WTC11 (cell line): ENCODE results near the gene LRP11. TPM values are rescaled to one million over a fixed set of nuclear protein-coding genes. Genes with fewer than 3 reads are reported as not detected.

Source experiments
- ATAC-seq: fragments of 200-7000 bp; cut with Tn5 transposase; 2 replicates; pipeline ENCODE4 v1.10.0; 2021; ENCODE audit warnings: mild to moderate bottlenecking, moderate library complexity
- CTCF ChIA-PET: fragments of 300-600 bp; sonication (Branson Sonifier 250); formaldehyde crosslinking; loops from one replicate; lab custom pipeline; 2021; ENCODE audit warnings: antibody characterized with exemption; lab: Charles Lee
- POLR2A ChIA-PET: fragments of 350-600 bp; sonication (Branson Sonifier 250); formaldehyde crosslinking; loops from one replicate; lab custom pipeline; 2021; ENCODE audit warnings: antibody characterized with exemption; lab: Charles Lee
- DNase-seq: peaks from one replicate; pipeline ENCODE4 v3.0.0; 2021; ENCODE audit warnings: low spot score
- H3K27ac Mint-ChIP-seq: 2 replicates; pipeline ENCODE4 v1.8.0; 2021; ENCODE audit warnings: mixed read lengths
- H3K27me3 Mint-ChIP-seq: 2 replicates; pipeline ENCODE4 v1.8.0; 2021; ENCODE audit warnings: low read depth, mild to moderate bottlenecking, moderate library complexity, mixed read lengths
- H3K36me3 Mint-ChIP-seq: 2 replicates; pipeline ENCODE4 v1.8.0; 2021; ENCODE audit warnings: mixed read lengths
- H3K4me1 Mint-ChIP-seq: 2 replicates; pipeline ENCODE4 v1.8.0; 2022; ENCODE audit warnings: mixed read lengths
- H3K4me3 Mint-ChIP-seq: 2 replicates; pipeline ENCODE4 v1.8.0; 2021; ENCODE audit warnings: mild to moderate bottlenecking, moderate library complexity, mixed read lengths
- H3K9me3 Mint-ChIP-seq: 2 replicates; pipeline ENCODE4 v1.8.0; 2021; ENCODE audit warnings: mixed read lengths
- CREM ChIP-seq: sonication (generic); formaldehyde crosslinking; IDR thresholded peaks from 2 replicates; pipeline ENCODE4 v1.8.1; 2022; ENCODE audit warnings: mild to moderate bottlenecking, missing genetic modification reagents, moderate library complexity
- ESRRA ChIP-seq: sonication (generic); formaldehyde crosslinking; IDR thresholded peaks from 2 replicates; pipeline ENCODE4 v1.8.1; 2022; ENCODE audit warnings: mild to moderate bottlenecking, missing genetic modification reagents, borderline replicate concordance
- GABPB1 ChIP-seq: sonication (generic); formaldehyde crosslinking; IDR thresholded peaks from 2 replicates; pipeline ENCODE4 v1.8.1; 2023; ENCODE audit warnings: mild to moderate bottlenecking, missing genetic modification reagents
- GTF2I ChIP-seq: fragments of 250-450 bp; sonication (Bioruptor Pico); conservative IDR thresholded peaks from 2 replicates; pipeline ENCODE4 v1.4.0; 2021; ENCODE audit warnings: mild to moderate bottlenecking
- JAZF1 ChIP-seq: fragments of 250-450 bp; sonication (Bioruptor Pico); IDR thresholded peaks from 2 replicates; pipeline ENCODE4 v1.9.0; 2021; ENCODE audit warnings: moderate library complexity, mild to moderate bottlenecking, inconsistent platforms
- NFATC4 ChIP-seq: fragments of 250-450 bp; sonication (Bioruptor Pico); IDR thresholded peaks from 2 replicates; pipeline ENCODE4 v1.9.0; 2021; ENCODE audit warnings: mild to moderate bottlenecking
- OVOL2 ChIP-seq: fragments of 250-450 bp; sonication (Bioruptor Pico); IDR thresholded peaks from 2 replicates; pipeline ENCODE4 v1.9.0; 2021; ENCODE audit warnings: mild to moderate bottlenecking, borderline replicate concordance
- RELA ChIP-seq: sonication (generic); formaldehyde crosslinking; IDR thresholded peaks from 2 replicates; pipeline ENCODE4 v1.8.1; 2022; ENCODE audit warnings: missing genetic modification reagents, mild to moderate bottlenecking, borderline replicate concordance
- RORB ChIP-seq: fragments of 250-450 bp; sonication (Bioruptor Pico); IDR thresholded peaks from 2 replicates; pipeline ENCODE4 v1.9.0; 2021; ENCODE audit warnings: mild to moderate bottlenecking
- SMAD3 ChIP-seq: sonication (generic); formaldehyde crosslinking; IDR thresholded peaks from 2 replicates; pipeline ENCODE4 v1.8.0; 2022; ENCODE audit warnings: missing genetic modification reagents, mild to moderate bottlenecking, borderline replicate concordance
- SOX15 ChIP-seq: fragments of 250-450 bp; sonication (Bioruptor Pico); IDR thresholded peaks from 2 replicates; pipeline ENCODE4 v1.9.0; 2021; ENCODE audit warnings: mild to moderate bottlenecking
- SP1 ChIP-seq: sonication (generic); formaldehyde crosslinking; conservative IDR thresholded peaks from 2 replicates; pipeline ENCODE4 v1.8.1; 2022; ENCODE audit warnings: missing genetic modification reagents
- ZNF416 ChIP-seq: fragments of 250-450 bp; sonication (Bioruptor Pico); IDR thresholded peaks from 2 replicates; pipeline ENCODE4 v1.9.0; 2021; ENCODE audit warnings: mild to moderate bottlenecking, inconsistent platforms
- ZNF671 ChIP-seq: fragments of 250-450 bp; sonication (Bioruptor Pico); IDR thresholded peaks from 2 replicates; pipeline ENCODE4 v1.8.0; 2021; ENCODE audit warnings: mild to moderate bottlenecking
- total RNA-seq: library from RNA; stranded (reverse); gene quantifications from 3 replicates; pipeline ENCODE4 v1.2.3, GENCODE V29; 2021
- TF ChIP-seq, protein P1 (sequence below): sonication (generic); formaldehyde crosslinking; IDR thresholded peaks from 2 replicates; pipeline ENCODE4 v1.8.0; 2022; ENCODE audit warnings: mild to moderate bottlenecking, missing genetic modification reagents
- TF ChIP-seq, protein P2 (sequence below): sonication (generic); formaldehyde crosslinking; IDR thresholded peaks from 2 replicates; pipeline ENCODE4 v1.8.1; 2023; ENCODE audit warnings: mild to moderate bottlenecking, missing genetic modification reagents, moderate library complexity
- TF ChIP-seq, protein P3 (sequence below): sonication (generic); formaldehyde crosslinking; IDR thresholded peaks from 2 replicates; pipeline ENCODE4 v1.8.0; 2022; ENCODE audit warnings: mild to moderate bottlenecking, missing genetic modification reagents
- TF ChIP-seq, protein P4 (sequence below): sonication (generic); formaldehyde crosslinking; IDR thresholded peaks from 2 replicates; pipeline ENCODE4 v1.8.1; 2023; ENCODE audit warnings: mild to moderate bottlenecking, missing genetic modification reagents, moderate library complexity
- TF ChIP-seq, protein P5 (sequence below): sonication (generic); formaldehyde crosslinking; IDR thresholded peaks from 2 replicates; pipeline ENCODE4 v1.8.0; 2022; ENCODE audit warnings: missing genetic modification reagents
- TF ChIP-seq, protein P6 (sequence below): fragments of 250-450 bp; sonication (Bioruptor Pico); IDR thresholded peaks from 2 replicates; pipeline ENCODE4 v1.8.0; 2021; ENCODE audit warnings: mild to moderate bottlenecking
- TF ChIP-seq, protein P7 (sequence below): sonication (generic); formaldehyde crosslinking; IDR thresholded peaks from 2 replicates; pipeline ENCODE4 v1.8.0; 2023; ENCODE audit warnings: missing genetic modification reagents, mild to moderate bottlenecking, borderline replicate concordance

Gene LRP11
- total RNA-seq, 1 experiment from 2014 or later: 19.8 TPM

DNA sequence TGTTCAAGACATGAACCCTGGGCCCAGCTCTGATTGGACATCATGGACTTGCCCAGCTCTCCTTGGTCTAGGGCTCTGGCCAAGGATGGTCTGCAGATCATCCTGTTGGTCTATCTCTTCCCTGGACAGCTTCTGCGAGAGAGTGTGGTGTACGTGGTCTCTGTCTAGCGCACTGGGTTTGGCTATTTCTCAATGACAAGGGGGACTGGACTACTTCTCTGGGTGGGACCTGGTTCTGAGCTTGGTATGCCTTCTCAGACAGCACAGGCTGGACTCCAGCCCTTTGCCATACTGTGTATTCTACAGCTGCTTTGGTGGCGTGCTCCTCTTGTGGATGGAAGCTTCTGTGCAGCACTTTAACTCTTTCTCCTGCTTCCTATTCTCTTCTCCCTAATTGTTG lies 42.2 kb upstream of the LRP11 start:
- Mint-ChIP-seq H3K27ac (no peak overlapping the region), H3K4me1 (no peaks in the 10 kb centered on the region), H3K36me3 (peaks cover 16% of the 10 kb centered on the region), H3K27me3 (peaks cover 22% of the 10 kb centered on the region), H3K4me3 (no peak overlapping the region), H3K9me3 (peaks cover 43% of the 10 kb centered on the region)
- TF ChIP-seq SP1 (CRISPR knock-in tag) (no peak), SMAD3 (CRISPR knock-in tag) (no peak), RELA (no peak), ZNF671 (no peak), GTF2I (no peak), ZNF416 (CRISPR knock-in tag) (no peak), OVOL2 (CRISPR knock-in tag) (no peak), SOX15 (no peak), RORB (CRISPR knock-in tag) (no peak)
- TF ChIP-seq, protein P1, sequence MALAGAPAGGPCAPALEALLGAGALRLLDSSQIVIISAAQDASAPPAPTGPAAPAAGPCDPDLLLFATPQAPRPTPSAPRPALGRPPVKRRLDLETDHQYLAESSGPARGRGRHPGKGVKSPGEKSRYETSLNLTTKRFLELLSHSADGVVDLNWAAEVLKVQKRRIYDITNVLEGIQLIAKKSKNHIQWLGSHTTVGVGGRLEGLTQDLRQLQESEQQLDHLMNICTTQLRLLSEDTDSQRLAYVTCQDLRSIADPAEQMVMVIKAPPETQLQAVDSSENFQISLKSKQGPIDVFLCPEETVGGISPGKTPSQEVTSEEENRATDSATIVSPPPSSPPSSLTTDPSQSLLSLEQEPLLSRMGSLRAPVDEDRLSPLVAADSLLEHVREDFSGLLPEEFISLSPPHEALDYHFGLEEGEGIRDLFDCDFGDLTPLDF (CRISPR knock-in tag): no peak
- TF ChIP-seq, protein P2, sequence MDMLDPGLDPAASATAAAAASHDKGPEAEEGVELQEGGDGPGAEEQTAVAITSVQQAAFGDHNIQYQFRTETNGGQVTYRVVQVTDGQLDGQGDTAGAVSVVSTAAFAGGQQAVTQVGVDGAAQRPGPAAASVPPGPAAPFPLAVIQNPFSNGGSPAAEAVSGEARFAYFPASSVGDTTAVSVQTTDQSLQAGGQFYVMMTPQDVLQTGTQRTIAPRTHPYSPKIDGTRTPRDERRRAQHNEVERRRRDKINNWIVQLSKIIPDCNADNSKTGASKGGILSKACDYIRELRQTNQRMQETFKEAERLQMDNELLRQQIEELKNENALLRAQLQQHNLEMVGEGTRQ: no peak
- TF ChIP-seq, protein P3, sequence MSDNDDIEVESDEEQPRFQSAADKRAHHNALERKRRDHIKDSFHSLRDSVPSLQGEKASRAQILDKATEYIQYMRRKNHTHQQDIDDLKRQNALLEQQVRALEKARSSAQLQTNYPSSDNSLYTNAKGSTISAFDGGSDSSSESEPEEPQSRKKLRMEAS (CRISPR knock-in tag): no peak
- TF ChIP-seq, protein P4, sequence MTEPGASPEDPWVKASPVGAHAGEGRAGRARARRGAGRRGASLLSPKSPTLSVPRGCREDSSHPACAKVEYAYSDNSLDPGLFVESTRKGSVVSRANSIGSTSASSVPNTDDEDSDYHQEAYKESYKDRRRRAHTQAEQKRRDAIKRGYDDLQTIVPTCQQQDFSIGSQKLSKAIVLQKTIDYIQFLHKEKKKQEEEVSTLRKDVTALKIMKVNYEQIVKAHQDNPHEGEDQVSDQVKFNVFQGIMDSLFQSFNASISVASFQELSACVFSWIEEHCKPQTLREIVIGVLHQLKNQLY (CRISPR knock-in tag): no peak
- TF ChIP-seq, protein P5, sequence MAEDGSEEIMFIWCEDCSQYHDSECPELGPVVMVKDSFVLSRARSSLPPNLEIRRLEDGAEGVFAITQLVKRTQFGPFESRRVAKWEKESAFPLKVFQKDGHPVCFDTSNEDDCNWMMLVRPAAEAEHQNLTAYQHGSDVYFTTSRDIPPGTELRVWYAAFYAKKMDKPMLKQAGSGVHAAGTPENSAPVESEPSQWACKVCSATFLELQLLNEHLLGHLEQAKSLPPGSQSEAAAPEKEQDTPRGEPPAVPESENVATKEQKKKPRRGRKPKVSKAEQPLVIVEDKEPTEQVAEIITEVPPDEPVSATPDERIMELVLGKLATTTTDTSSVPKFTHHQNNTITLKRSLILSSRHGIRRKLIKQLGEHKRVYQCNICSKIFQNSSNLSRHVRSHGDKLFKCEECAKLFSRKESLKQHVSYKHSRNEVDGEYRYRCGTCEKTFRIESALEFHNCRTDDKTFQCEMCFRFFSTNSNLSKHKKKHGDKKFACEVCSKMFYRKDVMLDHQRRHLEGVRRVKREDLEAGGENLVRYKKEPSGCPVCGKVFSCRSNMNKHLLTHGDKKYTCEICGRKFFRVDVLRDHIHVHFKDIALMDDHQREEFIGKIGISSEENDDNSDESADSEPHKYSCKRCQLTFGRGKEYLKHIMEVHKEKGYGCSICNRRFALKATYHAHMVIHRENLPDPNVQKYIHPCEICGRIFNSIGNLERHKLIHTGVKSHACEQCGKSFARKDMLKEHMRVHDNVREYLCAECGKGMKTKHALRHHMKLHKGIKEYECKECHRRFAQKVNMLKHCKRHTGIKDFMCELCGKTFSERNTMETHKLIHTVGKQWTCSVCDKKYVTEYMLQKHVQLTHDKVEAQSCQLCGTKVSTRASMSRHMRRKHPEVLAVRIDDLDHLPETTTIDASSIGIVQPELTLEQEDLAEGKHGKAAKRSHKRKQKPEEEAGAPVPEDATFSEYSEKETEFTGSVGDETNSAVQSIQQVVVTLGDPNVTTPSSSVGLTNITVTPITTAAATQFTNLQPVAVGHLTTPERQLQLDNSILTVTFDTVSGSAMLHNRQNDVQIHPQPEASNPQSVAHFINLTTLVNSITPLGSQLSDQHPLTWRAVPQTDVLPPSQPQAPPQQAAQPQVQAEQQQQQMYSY: no peak
- no peak for DNase-seq
- ChIA-PET POLR2A (no interaction called here), CTCF (interaction anchor here (1.2 to 3.2 kb wide), 2 partner anchors 66 to 165 kb away, joined by 4 to 21 read pairs; no protein-coding TSS in a partner anchor)
- ATAC-seq: no peak

DNA sequence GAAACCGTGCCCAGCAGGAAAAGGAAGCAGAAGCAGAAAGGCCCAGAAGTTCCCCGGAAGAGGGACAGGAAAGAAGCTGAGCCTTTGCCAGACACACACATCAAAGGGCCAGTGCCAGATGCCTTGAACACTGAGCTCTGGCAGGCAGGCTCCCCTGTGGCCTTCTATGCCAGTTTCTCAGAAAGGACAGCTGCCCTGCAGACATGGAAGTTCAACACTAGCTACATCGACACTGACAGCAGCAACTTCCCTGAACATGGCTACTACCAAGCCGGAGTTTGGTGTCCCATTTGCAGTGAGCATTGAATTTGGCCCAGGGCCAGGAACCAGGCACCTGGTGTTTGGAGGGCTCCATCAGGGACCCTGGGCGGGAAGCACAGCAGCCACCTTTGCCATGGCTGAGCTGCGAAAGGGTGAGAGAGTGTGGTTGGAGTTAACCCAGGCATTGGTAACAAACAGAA lies 41.8 kb upstream of the LRP11 start:
- no peak overlapping the region for H3K4me3 Mint-ChIP-seq
- CTCF ChIA-PET: interaction anchor here (1.2 to 3.2 kb wide), 2 partner anchors 65 to 165 kb away, joined by 4 to 21 read pairs; no protein-coding TSS in a partner anchor

More for the DNA sequence above, 41.8 kb upstream of the LRP11 start:
- TF ChIP-seq ESRRA (CRISPR knock-in tag) (no peak), SP1 (CRISPR knock-in tag) (no peak), JAZF1 (CRISPR knock-in tag) (no peak), NFATC4 (CRISPR knock-in tag) (no peak), GABPB1 (CRISPR knock-in tag) (no peak), CREM (CRISPR knock-in tag) (no peak)
- TF ChIP-seq, protein P6, sequence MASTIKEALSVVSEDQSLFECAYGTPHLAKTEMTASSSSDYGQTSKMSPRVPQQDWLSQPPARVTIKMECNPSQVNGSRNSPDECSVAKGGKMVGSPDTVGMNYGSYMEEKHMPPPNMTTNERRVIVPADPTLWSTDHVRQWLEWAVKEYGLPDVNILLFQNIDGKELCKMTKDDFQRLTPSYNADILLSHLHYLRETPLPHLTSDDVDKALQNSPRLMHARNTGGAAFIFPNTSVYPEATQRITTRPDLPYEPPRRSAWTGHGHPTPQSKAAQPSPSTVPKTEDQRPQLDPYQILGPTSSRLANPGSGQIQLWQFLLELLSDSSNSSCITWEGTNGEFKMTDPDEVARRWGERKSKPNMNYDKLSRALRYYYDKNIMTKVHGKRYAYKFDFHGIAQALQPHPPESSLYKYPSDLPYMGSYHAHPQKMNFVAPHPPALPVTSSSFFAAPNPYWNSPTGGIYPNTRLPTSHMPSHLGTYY (CRISPR knock-in tag): no peak
- TF ChIP-seq, protein P4 (CRISPR knock-in tag): no peak
- TF ChIP-seq, protein P7, sequence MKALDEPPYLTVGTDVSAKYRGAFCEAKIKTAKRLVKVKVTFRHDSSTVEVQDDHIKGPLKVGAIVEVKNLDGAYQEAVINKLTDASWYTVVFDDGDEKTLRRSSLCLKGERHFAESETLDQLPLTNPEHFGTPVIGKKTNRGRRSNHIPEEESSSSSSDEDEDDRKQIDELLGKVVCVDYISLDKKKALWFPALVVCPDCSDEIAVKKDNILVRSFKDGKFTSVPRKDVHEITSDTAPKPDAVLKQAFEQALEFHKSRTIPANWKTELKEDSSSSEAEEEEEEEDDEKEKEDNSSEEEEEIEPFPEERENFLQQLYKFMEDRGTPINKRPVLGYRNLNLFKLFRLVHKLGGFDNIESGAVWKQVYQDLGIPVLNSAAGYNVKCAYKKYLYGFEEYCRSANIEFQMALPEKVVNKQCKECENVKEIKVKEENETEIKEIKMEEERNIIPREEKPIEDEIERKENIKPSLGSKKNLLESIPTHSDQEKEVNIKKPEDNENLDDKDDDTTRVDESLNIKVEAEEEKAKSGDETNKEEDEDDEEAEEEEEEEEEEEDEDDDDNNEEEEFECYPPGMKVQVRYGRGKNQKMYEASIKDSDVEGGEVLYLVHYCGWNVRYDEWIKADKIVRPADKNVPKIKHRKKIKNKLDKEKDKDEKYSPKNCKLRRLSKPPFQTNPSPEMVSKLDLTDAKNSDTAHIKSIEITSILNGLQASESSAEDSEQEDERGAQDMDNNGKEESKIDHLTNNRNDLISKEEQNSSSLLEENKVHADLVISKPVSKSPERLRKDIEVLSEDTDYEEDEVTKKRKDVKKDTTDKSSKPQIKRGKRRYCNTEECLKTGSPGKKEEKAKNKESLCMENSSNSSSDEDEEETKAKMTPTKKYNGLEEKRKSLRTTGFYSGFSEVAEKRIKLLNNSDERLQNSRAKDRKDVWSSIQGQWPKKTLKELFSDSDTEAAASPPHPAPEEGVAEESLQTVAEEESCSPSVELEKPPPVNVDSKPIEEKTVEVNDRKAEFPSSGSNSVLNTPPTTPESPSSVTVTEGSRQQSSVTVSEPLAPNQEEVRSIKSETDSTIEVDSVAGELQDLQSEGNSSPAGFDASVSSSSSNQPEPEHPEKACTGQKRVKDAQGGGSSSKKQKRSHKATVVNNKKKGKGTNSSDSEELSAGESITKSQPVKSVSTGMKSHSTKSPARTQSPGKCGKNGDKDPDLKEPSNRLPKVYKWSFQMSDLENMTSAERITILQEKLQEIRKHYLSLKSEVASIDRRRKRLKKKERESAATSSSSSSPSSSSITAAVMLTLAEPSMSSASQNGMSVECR (CRISPR knock-in tag): no peak
- POLR2A ChIA-PET: no interaction called here
- H3K27ac Mint-ChIP-seq: no peak overlapping the region
- no peaks in the 10 kb centered on the region for H3K4me1 Mint-ChIP-seq
- peaks cover 43% of the 10 kb centered on the region for H3K9me3 Mint-ChIP-seq
- peaks cover 17% of the 10 kb centered on the region for H3K27me3 Mint-ChIP-seq
- ATAC-seq: no peak
- DNase-seq: no peak
- peaks cover 16% of the 10 kb centered on the region for H3K36me3 Mint-ChIP-seq
